Endothelial cell of umbilical vein (primary cell): Measurements from ENCODE around the gene KNCN.

Experiments used
- CTCF ChIP-seq, 2 donors: IDR thresholded peaks; 1 replicate in 1 of 2; 2 replicates in 1 of 2; pipeline ENCODE4 v1.5.1; 2011; ENCODE audit warnings: low read length in 2 of 2, mild to moderate bottlenecking in 2 of 2, moderate library complexity in 2 of 2, control low read depth in 1 of 2, inconsistent platforms in 1 of 2, low read depth in 1 of 2; ENCODE audit not compliant: insufficient read depth in 1 of 2; ENCODE audit errors: extremely low read depth in 1 of 2
- MYC ChIP-seq: IDR thresholded peaks from one replicate; pipeline ENCODE4 v1.6.1; 2011; ENCODE audit warnings: mild to moderate bottlenecking, low read depth, low read length
- POLR2A ChIP-seq: IDR thresholded peaks from 2 replicates; pipeline ENCODE4 v1.6.1; 2012; ENCODE audit warnings: low read depth, mild to moderate bottlenecking, control low read depth, low read length
- POLR2AphosphoS5 ChIP-seq: IDR thresholded peaks from 2 replicates; pipeline ENCODE4 v1.6.1; 2012; ENCODE audit warnings: low read depth, mild to moderate bottlenecking, control low read depth, low read length, moderate library complexity; ENCODE audit not compliant: insufficient read depth

GRCh38 chr1:46554236-46554596 lies 2.8 kb upstream of the KNCN start:
- TF ChIP-seq POLR2A = no peak
- TF ChIP-seq CTCF (IDR thresholded peaks at IDR 0.05; ENCODE audit: extremely low read depth in 1 of 2, insufficient read depth in 1 of 2, low read depth in 1 of 2, low read length in 2 of 2) = no peak
- TF ChIP-seq POLR2AphosphoS5 = no peak
- TF ChIP-seq MYC = no peak
